ENCODE results near the gene ATP6V0A1.
"Not testable (repeated sequence)": the region's sequence is repeated elsewhere in the genome, so short reads cannot be mapped to it uniquely, and the experiment has no call there.

ATP6V0A1 gene

DNA sequence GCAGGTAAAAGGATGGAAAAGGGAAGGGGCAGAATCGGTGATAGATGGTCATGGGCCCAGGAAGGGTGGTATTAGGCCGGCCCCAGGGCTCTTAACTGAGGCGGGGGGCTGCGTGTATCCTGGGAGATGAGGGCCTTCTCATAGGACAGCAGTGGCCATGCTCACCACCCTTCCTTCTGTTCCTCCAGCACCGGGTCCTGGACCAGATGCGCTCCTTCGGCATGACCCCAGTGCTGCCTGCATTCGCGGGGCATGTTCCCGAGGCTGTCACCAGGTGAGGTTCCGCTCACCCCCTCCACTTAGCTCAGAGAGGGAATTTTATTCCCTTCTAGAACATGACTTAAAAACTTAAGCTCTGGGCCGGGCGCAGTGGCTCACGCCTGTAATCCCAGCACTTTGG is 79.8 kb downstream of the ATP6V0A1 start:
- no peak for DNase-seq (ENCODE audit: low read depth)

DNA sequence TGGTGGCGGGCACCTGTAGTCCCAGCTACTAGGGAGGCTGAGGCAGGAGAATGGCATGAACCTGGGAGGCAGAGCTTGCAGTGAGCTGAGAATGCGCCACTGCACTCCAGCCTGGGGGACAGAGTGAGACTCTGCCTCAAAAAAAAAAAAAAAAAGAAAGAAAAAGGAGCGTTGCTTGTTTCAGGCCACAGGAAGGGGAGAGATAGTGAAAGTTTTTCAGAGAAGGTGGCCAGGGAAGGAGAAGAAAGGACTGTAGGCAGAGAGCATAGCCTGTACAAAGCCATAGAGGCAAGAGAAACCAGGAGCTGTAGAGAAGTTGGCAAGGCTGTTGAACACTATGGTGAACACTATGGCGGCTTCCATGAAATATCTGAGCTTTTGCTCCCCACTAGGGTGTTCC is 81.9 kb downstream of the ATP6V0A1 start:
- not testable (repeated sequence) for DNase-seq (ENCODE audit: low read depth)

GRCh38 chr17:42541041-42541833 is 82.6 kb downstream of the ATP6V0A1 start:
- DNase-seq (ENCODE audit: low read depth), result no peak

- DNase-seq (ENCODE audit: low read depth), result no peak
Measured at GRCh38 chr17:42543190-42544079, 84.8 kb downstream of the ATP6V0A1 start.

GRCh38 chr17:42544874-42545283 is 86.2 kb downstream of the ATP6V0A1 start:
- DNase-seq (ENCODE audit: low read depth), result no peak

DNA sequence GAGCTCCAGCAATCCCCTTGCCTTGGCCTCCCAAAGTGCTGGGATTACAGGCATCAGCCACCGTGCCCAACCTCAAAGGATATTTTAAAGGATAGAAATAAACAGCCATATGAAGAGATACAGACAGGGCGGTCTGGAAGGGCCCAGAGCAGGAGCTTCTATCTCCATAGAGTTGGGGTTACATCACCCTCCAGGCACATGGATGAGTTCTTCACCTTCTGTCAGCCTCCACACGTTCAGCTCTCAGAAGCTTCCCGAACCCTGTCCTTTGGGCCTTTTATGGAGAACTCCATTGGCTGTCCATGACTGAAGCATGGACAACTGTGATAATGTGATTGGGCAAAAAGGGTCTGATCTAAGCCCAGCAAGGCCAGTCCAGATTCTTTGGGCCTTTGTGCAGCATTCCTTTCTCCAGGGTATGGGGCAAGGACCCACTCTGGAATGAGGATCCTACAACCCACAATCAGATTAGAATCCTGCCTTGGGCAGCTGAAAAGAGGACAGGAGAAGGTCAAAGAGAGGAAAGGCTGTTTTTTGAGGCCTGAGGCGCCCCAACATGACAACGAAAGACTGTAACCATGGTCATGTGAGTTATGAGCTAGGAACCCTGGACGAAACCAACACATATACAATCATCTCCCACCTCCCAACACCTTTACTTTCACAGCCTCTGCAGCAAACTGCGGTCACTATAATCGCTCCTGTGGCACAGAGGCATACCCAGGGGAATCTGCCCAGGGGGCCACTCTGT is 87.3 kb downstream of the ATP6V0A1 start:
- not testable (repeated sequence) for DNase-seq (ENCODE audit: low read depth)

DNA sequence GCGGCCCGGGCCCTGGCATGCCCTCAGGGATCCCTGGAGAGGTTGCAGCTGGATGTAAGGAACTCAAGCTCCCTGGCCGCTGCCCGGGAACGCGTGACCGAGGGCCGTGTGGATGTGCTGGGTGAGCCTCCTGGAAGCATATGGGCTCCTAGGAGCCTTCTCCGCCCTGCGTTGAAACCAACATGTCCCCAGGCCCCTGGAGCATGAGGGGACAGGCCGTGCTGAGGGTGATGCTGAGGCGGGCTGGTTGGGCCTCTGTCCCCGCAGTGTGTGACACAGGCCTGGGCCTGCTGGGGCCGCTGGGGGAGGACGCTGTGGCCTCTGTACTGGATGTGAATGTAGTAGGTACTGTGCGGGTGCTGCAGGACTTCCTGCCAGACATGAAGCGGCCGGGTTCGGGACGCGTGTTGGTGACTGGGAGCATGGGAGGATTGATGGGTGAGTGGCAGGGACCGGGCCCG is 88.4 kb downstream of the ATP6V0A1 start:
- DNase-seq (ENCODE audit: low read depth), result no peak

- DNase-seq (ENCODE audit: low read depth), result no peak
Measured at GRCh38 chr17:42547698-42548069, 89.0 kb downstream of the ATP6V0A1 start.

- peak; percentile 45 for DNase-seq (ENCODE audit: low read depth)
Measured at GRCh38 chr17:42548070-42548837, 89.6 kb downstream of the ATP6V0A1 start.

DNA sequence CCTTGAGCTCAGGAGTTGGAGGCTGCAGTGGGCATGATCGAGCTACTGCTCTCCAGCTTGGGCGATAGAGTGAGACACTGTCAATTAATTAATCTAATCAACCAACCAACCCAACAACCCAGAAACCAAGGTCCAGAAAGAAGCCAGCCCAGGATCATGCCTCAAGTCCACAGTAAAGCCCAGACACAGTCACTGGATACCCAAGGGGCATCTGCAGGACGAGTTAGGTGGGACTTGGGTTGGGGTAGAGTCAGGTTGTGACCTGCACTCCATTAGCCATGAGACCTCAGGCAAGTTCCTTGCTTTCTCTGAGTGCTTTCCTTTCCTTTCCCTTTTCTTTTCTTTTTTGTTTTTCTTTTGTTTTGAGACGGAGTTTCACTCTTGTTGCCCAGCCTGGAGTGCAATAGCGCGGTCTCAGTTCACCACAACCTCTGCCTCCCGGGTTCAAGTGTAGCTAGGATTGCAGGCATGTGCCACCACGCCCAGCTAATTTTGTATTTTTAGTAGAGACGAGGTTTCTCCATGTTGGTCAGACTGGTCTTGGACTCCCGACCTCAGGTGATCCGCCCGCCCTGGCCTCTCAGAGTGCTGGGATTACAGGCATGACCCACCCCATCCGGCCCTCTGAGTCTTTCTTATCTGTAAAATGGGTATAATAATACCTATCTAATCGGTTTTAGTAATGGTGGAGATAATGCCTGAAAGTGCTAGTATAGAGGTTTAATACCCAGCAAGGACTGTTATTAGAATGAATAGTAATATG is 90.5 kb downstream of the ATP6V0A1 start:
- DNase-seq (ENCODE audit: low read depth), result no peak

GRCh38 chr17:42552736-42553135 is 94.1 kb downstream of the ATP6V0A1 start, which contains the start of gene HSD17B1:
Gene HSD17B1 (plus strand): TSS chr17:42552923. CDS start chr17:42552934, 11 bp downstream.
- not testable (repeated sequence) for DNase-seq (ENCODE audit: low read depth)

DNA sequence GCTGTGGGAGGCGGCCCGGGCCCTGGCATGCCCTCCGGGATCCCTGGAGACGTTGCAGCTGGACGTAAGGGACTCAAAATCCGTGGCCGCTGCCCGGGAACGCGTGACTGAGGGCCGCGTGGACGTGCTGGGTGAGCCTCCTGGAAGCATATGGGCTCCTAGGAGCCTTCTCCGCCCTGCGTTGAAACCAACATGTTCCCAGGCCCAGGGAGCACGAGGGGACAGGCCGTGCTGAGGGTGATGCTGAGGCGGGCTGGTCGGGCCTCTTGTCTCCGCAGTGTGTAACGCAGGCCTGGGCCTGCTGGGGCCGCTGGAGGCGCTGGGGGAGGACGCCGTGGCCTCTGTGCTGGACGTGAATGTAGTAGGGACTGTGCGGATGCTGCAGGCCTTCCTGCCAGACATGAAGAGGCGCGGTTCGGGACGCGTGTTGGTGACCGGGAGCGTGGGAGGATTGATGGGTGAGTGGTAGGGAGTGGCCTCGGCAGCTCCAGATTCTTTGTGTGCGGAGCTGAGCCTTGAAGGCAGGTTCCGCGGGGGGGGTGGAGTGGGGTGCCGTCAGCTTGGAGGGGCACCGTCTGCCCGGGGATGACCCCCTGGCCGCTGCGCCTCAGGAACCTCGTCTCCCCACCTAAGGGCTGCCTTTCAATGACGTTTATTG is 94.6 kb downstream of the ATP6V0A1 start:
- no peak for DNase-seq (ENCODE audit: low read depth)

DNA sequence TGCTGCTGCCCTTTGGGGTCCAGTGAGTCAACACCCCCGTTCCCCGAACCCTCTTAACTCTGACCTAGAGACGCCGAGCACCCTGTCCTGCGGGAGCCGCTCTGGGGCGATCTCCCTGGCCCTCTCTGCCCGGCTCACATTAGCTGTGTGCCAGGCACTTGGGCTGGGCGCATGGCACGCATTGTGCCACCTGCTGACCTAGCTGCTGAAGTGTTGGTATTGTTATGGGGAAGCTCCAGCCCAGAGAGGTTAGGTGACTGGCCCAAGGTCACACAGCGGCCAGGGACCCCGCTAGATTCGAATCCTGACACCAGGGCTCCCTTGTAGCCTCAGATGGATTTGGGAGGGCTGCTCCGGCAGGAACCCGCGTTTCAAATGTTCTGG is 95.2 kb downstream of the ATP6V0A1 start:
- no peak for DNase-seq (ENCODE audit: low read depth)

GRCh38 chr17:42554250-42555121 is 95.8 kb downstream of the ATP6V0A1 start:
- peak; percentile 84 for DNase-seq (ENCODE audit: low read depth)

DNA sequence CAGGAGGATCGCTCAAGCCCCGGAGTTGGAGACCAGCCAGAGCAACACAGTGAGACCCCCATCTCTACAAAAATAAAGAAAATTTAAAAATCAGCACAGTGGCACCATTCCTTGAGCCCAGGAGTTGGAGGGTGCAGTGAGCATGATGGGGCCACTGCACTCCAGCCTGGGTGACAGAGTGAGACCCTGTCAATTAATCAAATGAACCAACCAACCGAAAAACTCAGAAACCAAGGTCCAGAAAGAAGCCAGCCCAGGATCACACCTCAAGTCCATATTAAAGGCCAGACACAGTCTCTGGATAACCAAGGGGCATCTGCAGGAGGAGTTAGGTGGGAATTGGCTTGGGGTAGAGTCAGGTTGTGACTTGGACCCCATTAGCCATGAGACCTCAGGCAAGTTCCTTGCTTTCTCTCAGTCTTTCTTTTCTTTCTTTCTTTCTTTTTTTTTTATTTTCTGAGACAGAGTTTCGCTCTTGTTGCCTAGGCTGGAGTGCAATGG is 96.5 kb downstream of the ATP6V0A1 start:
- no peak for DNase-seq (ENCODE audit: low read depth)

GRCh38 chr17:42555961-42556617 is 97.4 kb downstream of the ATP6V0A1 start:
- DNase-seq (ENCODE audit: low read depth), result peak; percentile 33

- no peak for DNase-seq (ENCODE audit: low read depth)
Measured at GRCh38 chr17:42559075-42559474, 100.4 kb downstream of the ATP6V0A1 start.

GRCh38 chr17:42560246-42560645 is 101.6 kb downstream of the ATP6V0A1 start:
- peak; percentile 21 for DNase-seq (ENCODE audit: low read depth)

Measured in EH (cell line).